ENCODE data around the gene GUCY2D.

Gene GUCY2D

GRCh38 chr17:7972131-7972785 lies 30.2 kb upstream of the GUCY2D start:
- no peaks in the 10 kb centered on the region for H3K27me3 ChIP-seq (ENCODE audit: insufficient read depth, low read length, poor library complexity, severe bottlenecking)

DNA sequence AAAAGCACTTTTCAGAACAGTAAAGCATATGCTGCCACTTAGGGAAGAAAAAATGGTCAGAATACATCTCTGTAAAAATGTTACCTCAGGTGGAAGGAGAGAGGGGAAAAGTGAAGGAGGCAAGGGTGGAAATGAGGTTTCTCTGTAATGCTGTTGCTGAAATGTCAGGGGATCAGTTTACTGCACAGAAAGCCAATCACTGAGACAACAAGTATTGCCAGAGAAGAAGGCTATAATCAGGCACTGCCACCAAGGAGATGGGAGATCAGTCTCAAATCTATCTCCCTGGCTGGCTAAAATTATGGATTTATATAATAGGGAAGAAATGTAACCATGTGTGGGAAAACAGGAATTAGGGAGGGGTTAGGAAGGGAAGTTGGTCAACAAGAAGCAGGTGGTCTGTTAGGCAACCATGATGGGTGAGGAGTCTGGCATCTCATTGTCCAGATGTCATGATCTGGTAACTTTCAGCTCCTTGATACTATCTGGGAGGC lies 27.7 kb upstream of the GUCY2D start:
- no peaks in the 10 kb centered on the region for H3K9me2 ChIP-seq (replicated peaks; ENCODE audit: low read depth, low read length)
- H3K4me1 ChIP-seq (ENCODE audit: insufficient read depth, low read length, poor library complexity, severe bottlenecking), result no peaks in the 10 kb centered on the region
- no peak overlapping the region for H2AFZ ChIP-seq (ENCODE audit: low read length)
- H3K9ac ChIP-seq (ENCODE audit: low read depth, low read length, poor library complexity, severe bottlenecking), result no peak overlapping the region
- H3K36me3 ChIP-seq (ENCODE audit: insufficient read depth, low read length), result no peaks in the 10 kb centered on the region
- no peaks in the 10 kb centered on the region for H3K79me2 ChIP-seq (ENCODE audit: insufficient read depth, low read length)
- peaks cover 17% of the 10 kb centered on the region for H3K9me3 ChIP-seq (ENCODE audit: insufficient read depth, low read depth, low read length)
- no peaks in the 10 kb centered on the region for H3K27me3 ChIP-seq (ENCODE audit: insufficient read depth, low read length, poor library complexity, severe bottlenecking)
- no peak overlapping the region for H3K4me2 ChIP-seq (ENCODE audit: low read depth, low read length, poor library complexity, severe bottlenecking)
- H3F3A ChIP-seq (ENCODE audit: low read depth), result no peaks in the 10 kb centered on the region
- no peak overlapping the region for H3K4me3 ChIP-seq (ENCODE audit: low read length, poor library complexity, severe bottlenecking)
- no peak for TF ChIP-seq EZH2phosphoT487 (IDR thresholded peaks at IDR 0.05; ENCODE audit: borderline replicate concordance)
- TF ChIP-seq, protein P1, sequence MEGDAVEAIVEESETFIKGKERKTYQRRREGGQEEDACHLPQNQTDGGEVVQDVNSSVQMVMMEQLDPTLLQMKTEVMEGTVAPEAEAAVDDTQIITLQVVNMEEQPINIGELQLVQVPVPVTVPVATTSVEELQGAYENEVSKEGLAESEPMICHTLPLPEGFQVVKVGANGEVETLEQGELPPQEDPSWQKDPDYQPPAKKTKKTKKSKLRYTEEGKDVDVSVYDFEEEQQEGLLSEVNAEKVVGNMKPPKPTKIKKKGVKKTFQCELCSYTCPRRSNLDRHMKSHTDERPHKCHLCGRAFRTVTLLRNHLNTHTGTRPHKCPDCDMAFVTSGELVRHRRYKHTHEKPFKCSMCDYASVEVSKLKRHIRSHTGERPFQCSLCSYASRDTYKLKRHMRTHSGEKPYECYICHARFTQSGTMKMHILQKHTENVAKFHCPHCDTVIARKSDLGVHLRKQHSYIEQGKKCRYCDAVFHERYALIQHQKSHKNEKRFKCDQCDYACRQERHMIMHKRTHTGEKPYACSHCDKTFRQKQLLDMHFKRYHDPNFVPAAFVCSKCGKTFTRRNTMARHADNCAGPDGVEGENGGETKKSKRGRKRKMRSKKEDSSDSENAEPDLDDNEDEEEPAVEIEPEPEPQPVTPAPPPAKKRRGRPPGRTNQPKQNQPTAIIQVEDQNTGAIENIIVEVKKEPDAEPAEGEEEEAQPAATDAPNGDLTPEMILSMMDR (conservative IDR thresholded peaks at IDR 0.05; ENCODE audit: low read length), result no peak
- no peaks in the 10 kb centered on the region for H4K20me1 ChIP-seq (ENCODE audit: insufficient read depth, low read length, poor library complexity, severe bottlenecking)

More at GRCh38 chr17:7972131-7972785, 30.2 kb upstream of the GUCY2D start:
- Histone ChIP-seq H3F3A (ENCODE audit: low read depth) (no peaks in the 10 kb centered on the region), H3K4me1 (ENCODE audit: insufficient read depth, low read length, poor library complexity, severe bottlenecking) (no peaks in the 10 kb centered on the region), H3K9me3 (ENCODE audit: insufficient read depth, low read depth, low read length) (peaks cover 17% of the 10 kb centered on the region), H3K9me2 (replicated peaks; ENCODE audit: low read depth, low read length) (no peaks in the 10 kb centered on the region), H2AFZ (ENCODE audit: low read length) (peak overlapping the region; percentile 36; the same call in 1 of the 2 replicates), H3K4me2 (ENCODE audit: low read depth, low read length, poor library complexity, severe bottlenecking) (no peak overlapping the region), H3K4me3 (ENCODE audit: low read length, poor library complexity, severe bottlenecking) (no peak overlapping the region), H3K79me2 (ENCODE audit: insufficient read depth, low read length) (no peaks in the 10 kb centered on the region), H3K36me3 (ENCODE audit: insufficient read depth, low read length) (no peaks in the 10 kb centered on the region), H3K9ac (ENCODE audit: low read depth, low read length, poor library complexity, severe bottlenecking) (no peak overlapping the region), H4K20me1 (ENCODE audit: insufficient read depth, low read length, poor library complexity, severe bottlenecking) (no peaks in the 10 kb centered on the region)
- no peak for TF ChIP-seq EZH2phosphoT487 (IDR thresholded peaks at IDR 0.05; ENCODE audit: borderline replicate concordance)
- TF ChIP-seq, protein P1 (conservative IDR thresholded peaks at IDR 0.05; ENCODE audit: low read length), result peak; percentile 46

- H3K79me2 ChIP-seq (ENCODE audit: insufficient read depth, low read length), result no peaks in the 10 kb centered on the region
- no peak overlapping the region for H2AFZ ChIP-seq (ENCODE audit: low read length)
- H3K9ac ChIP-seq (ENCODE audit: low read depth, low read length, poor library complexity, severe bottlenecking), result no peak overlapping the region
- no peaks in the 10 kb centered on the region for H4K20me1 ChIP-seq (ENCODE audit: insufficient read depth, low read length, poor library complexity, severe bottlenecking)
- peaks cover 17% of the 10 kb centered on the region for H3K9me3 ChIP-seq (ENCODE audit: insufficient read depth, low read depth, low read length)
- H3K36me3 ChIP-seq (ENCODE audit: insufficient read depth, low read length), result no peaks in the 10 kb centered on the region
- no peaks in the 10 kb centered on the region for H3K27me3 ChIP-seq (ENCODE audit: insufficient read depth, low read length, poor library complexity, severe bottlenecking)
- no peak for TF ChIP-seq EZH2phosphoT487 (IDR thresholded peaks at IDR 0.05; ENCODE audit: borderline replicate concordance)
- TF ChIP-seq, protein P1 (conservative IDR thresholded peaks at IDR 0.05; ENCODE audit: low read length), result no peak
- no peaks in the 10 kb centered on the region for H3K9me2 ChIP-seq (replicated peaks; ENCODE audit: low read depth, low read length)
- no peaks in the 10 kb centered on the region for H3F3A ChIP-seq (ENCODE audit: low read depth)
- H3K4me1 ChIP-seq (ENCODE audit: insufficient read depth, low read length, poor library complexity, severe bottlenecking), result no peaks in the 10 kb centered on the region
- H3K4me2 ChIP-seq (ENCODE audit: low read depth, low read length, poor library complexity, severe bottlenecking), result no peak overlapping the region
- H3K4me3 ChIP-seq (ENCODE audit: low read length, poor library complexity, severe bottlenecking), result no peak overlapping the region
Observed at GRCh38 chr17:7977039-7977438, 25.4 kb upstream of the GUCY2D start.

Data from Loucy (cell line).